OCI-LY3 (cell line): ENCODE results near the gene ERICH4.

Source experiments
- H2AFZ ChIP-seq: fragments of 200-600, 300-600 bp; shearing (Covaris generic); 2 replicates; pipeline ENCODE4 v1.6.0; 2014; ENCODE audit warnings: antibody characterized with exemption, low read depth, low read length
- H3K27ac ChIP-seq: fragments of 200-600, 300-600 bp; sonication (generic); 2 replicates; pipeline ENCODE4 v1.5.1; 2014; ENCODE audit warnings: mild to moderate bottlenecking, low read length, moderate library complexity, mixed read lengths
- H3K27me3 ChIP-seq: fragments of 200-600, 300-600 bp; sonication (generic); 2 replicates; pipeline ENCODE4 v1.6.1; 2014; ENCODE audit warnings: low read depth, low read length, mixed read lengths
- H3K36me3 ChIP-seq: fragments of 200-600, 300-600 bp; sonication (generic); replicated peaks from 2 replicates; pipeline ENCODE3; 2014; ENCODE audit warnings: low read depth, low read length, mixed read lengths
- H3K4me1 ChIP-seq: fragments of 300-600, 200-600 bp; sonication (generic); 2 replicates; pipeline ENCODE4 v1.6.1; 2014; ENCODE audit warnings: low read length, mixed read lengths
- H3K4me2 ChIP-seq: fragments of 200-600, 300-600 bp; sonication (generic); 2 replicates; pipeline ENCODE4 v1.6.1; 2014; ENCODE audit warnings: low read length, mixed read lengths
- H3K4me3 ChIP-seq: fragments of 300-600, 200-600 bp; sonication (generic); 2 replicates; pipeline ENCODE4 v1.5.1; 2014; ENCODE audit warnings: antibody characterized with exemption, mild to moderate bottlenecking, low read length, moderate library complexity
- H3K79me2 ChIP-seq: fragments of 300-600, 200-600 bp; shearing (Covaris generic); 2 replicates; pipeline ENCODE4 v1.6.1; 2014; ENCODE audit warnings: mild to moderate bottlenecking, low read length, mixed read lengths
- H3K9ac ChIP-seq: fragments of 300-600, 200-600 bp; shearing (Covaris generic); 2 replicates; pipeline ENCODE4 v1.6.0; 2014; ENCODE audit warnings: mild to moderate bottlenecking, low read length, moderate library complexity
- H3K9me3 ChIP-seq: fragments of 200-600, 300-600 bp; shearing (Covaris generic); 2 replicates; pipeline ENCODE4 v1.6.1; 2014; ENCODE audit warnings: low read length, mixed read lengths; ENCODE audit not compliant: insufficient read depth
- H4K20me1 ChIP-seq: fragments of 200-600, 300-600 bp; sonication (generic); 2 replicates; pipeline ENCODE4 v1.6.1; 2016; ENCODE audit warnings: low read length, mixed read lengths; ENCODE audit not compliant: insufficient read depth
- EZH2phosphoT487 ChIP-seq: fragments of 200-600 bp; shearing (Covaris generic); IDR thresholded peaks from 2 replicates; pipeline ENCODE4 v1.6.1; 2018; ENCODE audit warnings: antibody characterized with exemption, mixed run types, low read depth
- TF ChIP-seq, protein P1 (sequence below): fragments of 200-600, 300-600 bp; sonication (generic); IDR thresholded peaks from 2 replicates; pipeline ENCODE4 v1.5.1; 2014; ENCODE audit warnings: antibody characterized with exemption, low read length, low read depth

Gene ERICH4

DNA sequence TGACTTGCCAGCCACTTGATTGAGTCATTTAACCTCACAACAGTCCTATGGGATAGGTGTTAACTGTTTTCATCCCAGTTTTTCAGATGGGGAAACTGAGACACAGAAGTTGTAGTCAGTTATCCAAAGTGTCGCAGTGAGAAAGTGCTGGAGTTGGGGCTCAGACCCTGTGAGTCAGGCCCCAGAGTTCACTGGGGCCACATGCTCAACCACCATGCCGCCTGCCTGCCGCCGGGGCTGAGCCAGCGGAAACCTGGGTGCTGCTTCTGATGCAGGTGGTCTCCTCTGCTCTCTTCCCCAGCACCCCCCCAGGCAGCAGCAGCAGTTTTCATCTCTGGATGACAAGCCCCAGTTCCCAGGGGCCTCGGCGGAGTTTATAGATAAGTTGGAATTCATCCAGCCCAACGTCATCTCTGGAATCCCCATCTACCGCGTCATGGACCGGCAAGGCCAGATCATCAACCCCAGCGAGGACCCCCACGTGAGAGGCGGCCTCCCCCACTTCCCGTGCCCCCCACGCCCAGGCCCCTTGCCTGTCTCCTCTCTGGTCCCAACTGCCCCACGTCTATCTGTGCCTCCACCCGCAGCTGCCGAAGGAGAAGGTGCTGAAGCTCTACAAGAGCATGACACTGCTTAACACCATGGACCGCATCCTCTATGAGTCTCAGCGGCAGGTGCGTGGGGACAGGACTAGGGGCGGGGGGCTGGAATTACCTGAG is 32.5 kb upstream of the ERICH4 start:
- Histone ChIP-seq H3K9me3 (no peaks in the 10 kb centered on the region), H2AFZ (no peak overlapping the region), H3K4me1 (no peaks in the 10 kb centered on the region), H3K27ac (no peak overlapping the region), H3K4me2 (no peak overlapping the region), H3K9ac (no peak overlapping the region), H3K79me2 (no peaks in the 10 kb centered on the region), H3K27me3 (no peaks in the 10 kb centered on the region), H4K20me1 (peaks cover 3% of the 10 kb centered on the region; the same call in 1 of the 2 replicates), H3K36me3 (peaks cover 5% of the 10 kb centered on the region), H3K4me3 (no peak overlapping the region)
- TF ChIP-seq EZH2phosphoT487 = no peak
- TF ChIP-seq, protein P1, sequence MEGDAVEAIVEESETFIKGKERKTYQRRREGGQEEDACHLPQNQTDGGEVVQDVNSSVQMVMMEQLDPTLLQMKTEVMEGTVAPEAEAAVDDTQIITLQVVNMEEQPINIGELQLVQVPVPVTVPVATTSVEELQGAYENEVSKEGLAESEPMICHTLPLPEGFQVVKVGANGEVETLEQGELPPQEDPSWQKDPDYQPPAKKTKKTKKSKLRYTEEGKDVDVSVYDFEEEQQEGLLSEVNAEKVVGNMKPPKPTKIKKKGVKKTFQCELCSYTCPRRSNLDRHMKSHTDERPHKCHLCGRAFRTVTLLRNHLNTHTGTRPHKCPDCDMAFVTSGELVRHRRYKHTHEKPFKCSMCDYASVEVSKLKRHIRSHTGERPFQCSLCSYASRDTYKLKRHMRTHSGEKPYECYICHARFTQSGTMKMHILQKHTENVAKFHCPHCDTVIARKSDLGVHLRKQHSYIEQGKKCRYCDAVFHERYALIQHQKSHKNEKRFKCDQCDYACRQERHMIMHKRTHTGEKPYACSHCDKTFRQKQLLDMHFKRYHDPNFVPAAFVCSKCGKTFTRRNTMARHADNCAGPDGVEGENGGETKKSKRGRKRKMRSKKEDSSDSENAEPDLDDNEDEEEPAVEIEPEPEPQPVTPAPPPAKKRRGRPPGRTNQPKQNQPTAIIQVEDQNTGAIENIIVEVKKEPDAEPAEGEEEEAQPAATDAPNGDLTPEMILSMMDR = no peak

DNA sequence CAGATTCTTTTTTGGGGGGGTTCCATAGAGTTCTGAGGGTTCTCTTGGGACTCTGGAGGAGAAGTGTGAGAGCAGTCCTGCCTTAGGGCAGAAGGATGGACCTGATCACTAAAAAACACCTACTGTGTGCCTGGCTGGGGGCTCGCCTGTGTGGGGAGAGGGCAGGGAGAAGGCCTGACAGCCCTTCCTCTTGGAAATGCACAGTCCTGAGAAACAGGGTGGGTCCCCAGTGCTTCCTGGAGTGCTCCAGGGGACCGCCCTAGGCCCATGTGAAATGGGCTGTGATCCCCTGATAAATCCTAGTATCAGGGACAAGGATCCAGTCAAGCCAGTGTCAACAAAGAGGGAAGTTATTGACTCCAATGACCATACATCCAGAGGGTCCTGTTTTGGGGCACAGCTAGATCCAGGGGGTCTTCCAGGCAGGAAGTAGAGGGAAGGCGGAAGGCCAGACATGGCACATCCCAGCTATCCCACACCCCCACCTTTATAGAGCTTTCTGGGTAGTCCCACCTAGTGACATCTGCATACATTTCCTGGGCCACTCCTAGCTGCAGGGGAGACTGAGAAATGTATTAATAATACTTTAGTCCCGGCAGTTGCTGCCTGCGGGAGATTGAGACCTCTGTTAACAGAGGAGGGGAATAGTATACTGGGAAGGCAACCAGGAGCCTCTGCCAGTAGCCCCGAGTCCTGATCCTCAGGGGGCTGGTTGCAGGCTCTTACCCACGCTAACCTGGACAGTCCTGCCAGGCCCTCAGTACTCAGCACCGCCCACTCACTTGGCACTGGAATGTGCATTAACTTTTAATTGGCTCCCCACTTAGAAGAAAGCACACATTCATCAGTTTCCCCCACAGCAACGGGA is 31.6 kb upstream of the ERICH4 start:
- H3K79me2 ChIP-seq = no peaks in the 10 kb centered on the region
- H3K36me3 ChIP-seq = peaks cover 5% of the 10 kb centered on the region
- no peaks in the 10 kb centered on the region for H3K4me1 ChIP-seq
- H3K4me3 ChIP-seq = no peak overlapping the region
- H3K9ac ChIP-seq = no peak overlapping the region
- H3K27me3 ChIP-seq = no peaks in the 10 kb centered on the region
- TF ChIP-seq, protein P1 = no peak
- TF ChIP-seq EZH2phosphoT487 = no peak
- H3K9me3 ChIP-seq = no peaks in the 10 kb centered on the region
- H3K4me2 ChIP-seq = no peak overlapping the region
- H2AFZ ChIP-seq = no peak overlapping the region
- peaks cover 3% of the 10 kb centered on the region; the same call in 1 of the 2 replicates for H4K20me1 ChIP-seq
- H3K27ac ChIP-seq = no peak overlapping the region

DNA sequence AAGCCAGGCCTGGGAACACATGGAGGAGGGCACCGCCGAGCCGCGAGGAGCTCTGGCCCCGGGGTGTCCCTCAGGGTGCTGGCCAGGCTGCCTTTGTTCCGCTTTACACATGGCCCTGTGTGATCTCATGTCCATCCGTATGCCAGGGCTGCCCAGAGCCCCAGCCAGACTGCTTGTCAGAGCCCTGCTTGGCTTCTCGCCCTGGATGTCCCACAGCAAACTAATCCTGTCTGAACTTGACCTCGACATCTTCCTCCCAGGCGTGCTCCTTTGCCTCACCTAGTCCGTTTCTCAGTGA is 31.0 kb upstream of the ERICH4 start:
- no peak overlapping the region for H3K27ac ChIP-seq
- no peak for TF ChIP-seq EZH2phosphoT487
- TF ChIP-seq, protein P1 = no peak
- H3K9ac ChIP-seq = no peak overlapping the region
- no peaks in the 10 kb centered on the region for H3K79me2 ChIP-seq
- H3K9me3 ChIP-seq = no peaks in the 10 kb centered on the region
- H3K4me3 ChIP-seq = no peak overlapping the region
- H2AFZ ChIP-seq = no peak overlapping the region
- peaks cover 5% of the 10 kb centered on the region for H3K36me3 ChIP-seq
- no peak overlapping the region for H3K4me2 ChIP-seq
- no peaks in the 10 kb centered on the region for H3K27me3 ChIP-seq
- H3K4me1 ChIP-seq = no peaks in the 10 kb centered on the region
- peaks cover 3% of the 10 kb centered on the region; the same call in 1 of the 2 replicates for H4K20me1 ChIP-seq

DNA sequence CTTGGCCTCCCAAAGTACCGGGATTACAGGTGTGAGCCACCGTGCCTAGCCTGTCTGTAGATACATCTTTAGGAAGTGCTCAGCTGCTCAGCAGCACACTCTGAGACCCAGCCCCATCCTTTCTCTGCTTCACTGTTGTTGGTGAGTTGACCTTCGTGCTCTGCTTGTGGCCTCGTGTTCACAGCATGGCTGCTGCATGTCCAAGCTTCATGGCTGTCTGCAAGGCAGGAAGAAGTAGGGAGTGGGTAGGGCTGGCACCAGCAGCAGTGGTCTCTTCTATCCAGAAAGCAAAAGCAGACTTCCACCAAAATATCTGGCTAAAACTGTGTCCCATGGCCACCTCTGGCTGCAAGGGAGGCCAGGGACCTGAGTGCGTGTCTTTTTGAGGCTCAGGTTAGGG is 30.0 kb upstream of the ERICH4 start:
- Histone ChIP-seq H3K9ac (no peak overlapping the region), H3K27me3 (no peaks in the 10 kb centered on the region), H3K27ac (no peak overlapping the region), H3K4me3 (no peak overlapping the region), H2AFZ (no peak overlapping the region), H3K36me3 (peaks cover 7% of the 10 kb centered on the region), H3K79me2 (no peaks in the 10 kb centered on the region), H4K20me1 (peaks cover 3% of the 10 kb centered on the region; the same call in 1 of the 2 replicates), H3K9me3 (no peaks in the 10 kb centered on the region), H3K4me2 (no peak overlapping the region), H3K4me1 (no peaks in the 10 kb centered on the region)
- TF ChIP-seq EZH2phosphoT487 = no peak
- TF ChIP-seq, protein P1 = no peak
